ENCODE measurements around the gene AGRN. TPM values are rescaled to one million over a fixed set of nuclear protein-coding genes. Genes with fewer than 3 reads are reported as not detected.

The AGRN gene
- total RNA-seq, 1 donor from 2014 or later: 4.2 TPM

DNA sequence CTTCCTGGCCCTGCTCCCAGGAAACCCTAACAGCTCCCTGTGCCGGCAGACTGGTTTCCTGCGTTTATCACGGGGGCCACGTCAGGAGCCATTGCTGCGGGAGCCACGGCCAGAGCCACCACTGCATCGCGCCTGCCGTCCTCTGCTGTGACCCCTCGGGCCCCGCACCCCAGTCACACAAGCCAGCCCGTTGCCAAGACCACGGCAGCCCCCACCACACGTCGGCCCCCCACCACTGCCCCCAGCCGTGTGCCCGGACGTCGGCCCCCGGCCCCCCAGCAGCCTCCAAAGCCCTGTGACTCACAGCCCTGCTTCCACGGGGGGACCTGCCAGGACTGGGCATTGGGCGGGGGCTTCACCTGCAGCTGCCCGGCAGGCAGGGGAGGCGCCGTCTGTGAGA, 28.0 kb downstream of the AGRN start:
- intact Hi-C loops (cut with micrococcal nuclease): no loop called here

DNA sequence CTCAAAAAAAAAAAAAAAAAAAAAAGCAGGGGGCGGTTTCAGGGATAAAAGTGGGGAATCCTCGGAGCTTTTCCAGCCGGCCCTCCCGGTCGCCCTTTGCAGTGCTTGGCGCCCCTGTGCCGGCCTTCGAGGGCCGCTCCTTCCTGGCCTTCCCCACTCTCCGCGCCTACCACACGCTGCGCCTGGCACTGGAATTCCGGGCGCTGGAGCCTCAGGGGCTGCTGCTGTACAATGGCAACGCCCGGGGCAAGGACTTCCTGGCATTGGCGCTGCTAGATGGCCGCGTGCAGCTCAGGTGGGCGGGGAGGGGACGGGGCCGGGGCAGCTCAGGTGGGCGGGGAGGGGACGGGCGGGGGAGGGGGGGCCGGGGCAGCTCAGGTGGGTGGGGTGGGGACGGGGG, 28.8 kb downstream of the AGRN start:
- intact Hi-C loops (cut with micrococcal nuclease): no loop called here

DNA sequence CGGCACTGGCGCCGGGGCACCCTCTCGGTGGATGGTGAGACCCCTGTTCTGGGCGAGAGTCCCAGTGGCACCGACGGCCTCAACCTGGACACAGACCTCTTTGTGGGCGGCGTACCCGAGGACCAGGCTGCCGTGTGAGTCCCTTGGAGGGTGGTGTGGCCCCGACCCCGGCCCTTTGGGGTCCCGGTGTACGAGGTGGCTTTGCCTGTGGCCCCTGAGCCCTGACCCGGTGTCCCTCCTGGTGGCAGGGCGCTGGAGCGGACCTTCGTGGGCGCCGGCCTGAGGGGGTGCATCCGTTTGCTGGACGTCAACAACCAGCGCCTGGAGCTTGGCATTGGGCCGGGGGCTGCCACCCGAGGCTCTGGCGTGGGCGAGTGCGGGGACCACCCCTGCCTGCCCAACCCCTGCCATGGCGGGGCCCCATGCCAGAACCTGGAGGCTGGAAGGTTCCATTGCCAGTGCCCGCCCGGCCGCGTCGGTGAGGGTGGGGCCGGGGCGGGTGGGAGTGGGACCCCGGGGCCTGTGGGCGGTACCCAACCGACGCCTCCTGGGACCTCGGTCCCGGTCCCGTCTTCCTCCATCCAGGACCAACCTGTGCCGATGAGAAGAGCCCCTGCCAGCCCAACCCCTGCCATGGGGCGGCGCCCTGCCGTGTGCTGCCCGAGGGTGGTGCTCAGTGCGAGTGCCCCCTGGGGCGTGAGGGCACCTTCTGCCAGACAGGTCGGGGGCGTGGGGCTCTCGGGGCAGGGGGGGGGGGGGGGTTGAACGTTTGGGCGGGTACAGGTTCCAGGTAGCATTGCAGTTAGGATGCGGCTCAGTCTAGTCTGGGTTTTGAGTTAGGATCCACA, 29.6 kb downstream of the AGRN start:
- intact Hi-C loops (cut with micrococcal nuclease): no loop called here

DNA sequence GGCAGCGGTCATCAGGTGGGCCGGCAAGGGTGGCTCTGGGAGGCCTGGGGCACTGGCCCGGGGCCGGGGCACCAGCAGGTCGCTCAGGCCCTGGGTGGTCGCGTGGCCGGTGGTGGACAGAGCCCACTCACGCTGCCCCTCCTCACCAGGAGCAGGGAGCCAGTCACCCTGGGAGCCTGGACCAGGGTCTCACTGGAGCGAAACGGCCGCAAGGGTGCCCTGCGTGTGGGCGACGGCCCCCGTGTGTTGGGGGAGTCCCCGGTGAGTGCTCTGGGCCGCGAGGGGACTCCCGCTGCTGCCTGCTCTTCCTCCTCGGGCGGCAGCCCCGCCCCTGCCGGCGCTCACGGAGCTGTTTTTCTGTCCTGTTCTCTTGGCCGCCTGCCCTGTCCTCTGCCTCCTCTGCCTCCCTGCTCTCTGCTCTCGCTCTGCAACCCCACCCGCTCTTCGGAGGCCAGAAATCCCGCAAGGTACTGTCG, 30.7 kb downstream of the AGRN start:
- intact Hi-C loops (cut with micrococcal nuclease): no loop called here

DNA sequence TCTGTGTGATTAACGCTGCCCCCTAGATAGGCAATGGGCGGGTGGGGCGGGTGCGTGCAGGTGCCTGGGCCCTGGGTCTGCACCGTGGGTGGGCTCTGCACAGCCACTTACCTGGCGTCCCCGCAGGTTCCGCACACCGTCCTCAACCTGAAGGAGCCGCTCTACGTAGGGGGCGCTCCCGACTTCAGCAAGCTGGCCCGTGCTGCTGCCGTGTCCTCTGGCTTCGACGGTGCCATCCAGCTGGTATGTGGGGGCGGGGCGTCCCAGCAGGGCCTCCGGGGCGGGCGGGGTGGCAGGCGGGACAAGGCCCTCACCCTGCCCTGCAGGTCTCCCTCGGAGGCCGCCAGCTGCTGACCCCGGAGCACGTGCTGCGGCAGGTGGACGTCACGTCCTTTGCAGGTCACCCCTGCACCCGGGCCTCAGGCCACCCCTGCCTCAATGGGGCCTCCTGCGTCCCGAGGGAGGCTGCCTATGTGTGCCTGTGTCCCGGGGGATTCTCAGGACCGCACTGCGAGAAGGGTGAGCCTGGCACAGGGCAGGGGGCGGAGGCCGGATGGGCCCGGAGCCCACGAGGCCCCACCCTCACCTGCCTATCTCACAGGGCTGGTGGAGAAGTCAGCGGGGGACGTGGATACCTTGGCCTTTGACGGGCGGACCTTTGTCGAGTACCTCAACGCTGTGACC, 31.3 kb downstream of the AGRN start:
- intact Hi-C loops (cut with micrococcal nuclease): no loop called here

DNA sequence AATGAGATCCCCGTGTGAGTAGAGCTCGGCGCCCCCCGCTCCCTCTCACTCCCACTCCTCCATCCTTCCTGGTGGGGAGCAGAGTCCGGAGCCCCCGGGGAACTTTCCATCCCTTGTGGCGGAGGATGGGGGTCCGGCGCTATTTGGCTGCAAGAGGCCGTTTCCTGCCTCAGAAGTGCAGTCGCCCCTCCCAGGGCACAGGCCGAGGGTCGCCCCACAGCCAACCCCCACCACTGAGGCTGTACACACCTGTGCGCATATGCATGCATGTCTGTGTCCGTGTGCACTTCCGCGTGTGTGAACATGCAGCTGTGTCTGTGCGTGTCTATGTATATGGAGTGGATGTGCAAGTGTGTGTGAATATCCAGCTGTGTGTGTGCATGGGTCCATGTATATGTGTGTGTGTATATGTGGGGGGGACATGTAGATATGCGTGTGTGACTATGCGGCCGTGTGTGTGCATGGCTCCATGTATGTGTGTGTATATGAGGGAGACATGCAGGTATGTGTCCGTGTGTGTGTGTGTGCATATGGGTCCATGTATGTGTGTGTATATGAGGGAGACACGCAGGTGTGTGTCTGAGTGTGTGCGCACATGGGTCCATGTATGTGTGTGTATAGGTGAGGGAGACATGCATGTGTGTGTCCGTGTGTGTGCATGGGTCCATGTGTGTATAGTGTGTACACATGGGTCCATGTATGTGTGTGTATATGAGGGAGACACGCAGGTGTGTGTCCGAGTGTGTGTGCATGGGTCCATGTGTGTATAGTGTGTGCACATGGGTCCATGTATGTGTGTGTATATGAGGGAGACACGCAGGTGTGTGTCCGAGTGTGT, 32.3 kb downstream of the AGRN start:
- intact Hi-C loops (cut with micrococcal nuclease): no loop called here

DNA sequence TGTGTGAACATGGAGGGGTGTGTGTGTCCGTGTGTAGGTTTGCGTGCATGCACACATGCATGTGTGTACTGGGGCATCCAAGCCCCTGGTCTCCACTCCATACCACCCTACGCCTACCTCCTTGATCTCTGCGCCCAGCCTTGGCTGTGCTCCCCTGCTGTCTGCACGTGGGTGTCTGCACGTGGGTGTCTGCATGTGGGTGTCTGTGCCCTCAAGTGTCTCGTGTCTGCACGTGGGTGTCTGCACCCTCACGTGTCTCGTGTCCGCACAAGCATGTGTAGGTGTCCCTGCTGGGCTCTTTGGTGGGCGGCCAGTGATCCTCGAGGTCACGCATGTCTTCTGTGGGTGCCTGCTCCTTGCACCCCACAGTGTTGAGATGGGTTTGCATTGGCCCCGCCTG, 33.1 kb downstream of the AGRN start:
- intact Hi-C loops (cut with micrococcal nuclease): no loop called here

DNA sequence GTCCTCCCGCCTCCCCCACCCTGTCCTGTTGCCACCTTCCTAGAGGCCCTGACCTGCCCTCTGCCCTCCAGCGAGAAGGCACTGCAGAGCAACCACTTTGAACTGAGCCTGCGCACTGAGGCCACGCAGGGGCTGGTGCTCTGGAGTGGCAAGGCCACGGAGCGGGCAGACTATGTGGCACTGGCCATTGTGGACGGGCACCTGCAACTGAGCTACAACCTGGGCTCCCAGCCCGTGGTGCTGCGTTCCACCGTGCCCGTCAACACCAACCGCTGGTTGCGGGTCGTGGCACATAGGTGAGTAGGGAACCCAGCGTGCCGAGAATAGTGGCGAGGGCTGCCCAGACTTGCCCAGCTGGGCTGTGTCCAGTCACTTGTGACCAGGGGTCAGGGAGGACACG, 33.8 kb downstream of the AGRN start:
- intact Hi-C loops (cut with micrococcal nuclease): no loop called here

DNA sequence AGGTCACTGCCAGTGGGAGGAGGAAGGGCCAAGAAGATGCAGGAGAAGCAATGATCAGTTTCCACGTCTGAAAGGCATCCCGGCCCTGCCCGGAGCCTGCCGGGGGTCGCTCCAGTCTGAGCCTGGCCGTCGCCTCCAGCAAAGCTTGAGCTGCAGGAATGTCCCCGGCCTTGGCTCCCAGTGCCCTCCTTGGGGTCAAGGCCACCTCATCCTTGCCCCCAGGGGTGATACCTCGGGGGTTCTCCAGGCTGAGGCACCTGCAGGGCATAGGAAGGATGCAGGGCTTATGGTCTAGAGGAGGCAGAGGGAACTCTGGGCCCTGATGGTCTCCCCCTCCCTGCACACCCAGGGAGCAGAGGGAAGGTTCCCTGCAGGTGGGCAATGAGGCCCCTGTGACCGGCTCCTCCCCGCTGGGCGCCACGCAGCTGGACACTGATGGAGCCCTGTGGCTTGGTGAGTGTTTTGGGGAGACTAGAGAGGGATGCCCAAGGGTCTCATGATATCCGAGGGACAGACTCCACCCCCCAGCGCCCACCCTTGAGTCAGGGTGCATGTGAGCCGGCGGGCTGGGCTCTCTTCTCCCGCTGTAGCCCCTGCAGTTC, 34.3 kb downstream of the AGRN start:
- intact Hi-C loops (cut with micrococcal nuclease): no loop called here

DNA sequence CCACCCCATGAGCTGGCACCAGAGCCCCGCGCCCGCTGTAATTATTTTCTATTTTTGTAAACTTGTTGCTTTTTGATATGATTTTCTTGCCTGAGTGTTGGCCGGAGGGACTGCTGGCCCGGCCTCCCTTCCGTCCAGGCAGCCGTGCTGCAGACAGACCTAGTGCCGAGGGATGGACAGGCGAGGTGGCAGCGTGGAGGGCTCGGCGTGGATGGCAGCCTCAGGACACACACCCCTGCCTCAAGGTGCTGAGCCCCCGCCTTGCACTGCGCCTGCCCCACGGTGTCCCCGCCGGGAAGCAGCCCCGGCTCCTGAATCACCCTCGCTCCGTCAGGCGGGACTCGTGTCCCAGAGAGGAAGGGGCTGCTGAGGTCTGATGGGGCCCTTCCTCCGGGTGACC, 35.1 kb downstream of the AGRN start:
- intact Hi-C loops (cut with micrococcal nuclease): loop anchor here (5.0 kb wide), 1 partner anchor 33 kb away; the partner anchor contains the start of gene AGRN

DNA sequence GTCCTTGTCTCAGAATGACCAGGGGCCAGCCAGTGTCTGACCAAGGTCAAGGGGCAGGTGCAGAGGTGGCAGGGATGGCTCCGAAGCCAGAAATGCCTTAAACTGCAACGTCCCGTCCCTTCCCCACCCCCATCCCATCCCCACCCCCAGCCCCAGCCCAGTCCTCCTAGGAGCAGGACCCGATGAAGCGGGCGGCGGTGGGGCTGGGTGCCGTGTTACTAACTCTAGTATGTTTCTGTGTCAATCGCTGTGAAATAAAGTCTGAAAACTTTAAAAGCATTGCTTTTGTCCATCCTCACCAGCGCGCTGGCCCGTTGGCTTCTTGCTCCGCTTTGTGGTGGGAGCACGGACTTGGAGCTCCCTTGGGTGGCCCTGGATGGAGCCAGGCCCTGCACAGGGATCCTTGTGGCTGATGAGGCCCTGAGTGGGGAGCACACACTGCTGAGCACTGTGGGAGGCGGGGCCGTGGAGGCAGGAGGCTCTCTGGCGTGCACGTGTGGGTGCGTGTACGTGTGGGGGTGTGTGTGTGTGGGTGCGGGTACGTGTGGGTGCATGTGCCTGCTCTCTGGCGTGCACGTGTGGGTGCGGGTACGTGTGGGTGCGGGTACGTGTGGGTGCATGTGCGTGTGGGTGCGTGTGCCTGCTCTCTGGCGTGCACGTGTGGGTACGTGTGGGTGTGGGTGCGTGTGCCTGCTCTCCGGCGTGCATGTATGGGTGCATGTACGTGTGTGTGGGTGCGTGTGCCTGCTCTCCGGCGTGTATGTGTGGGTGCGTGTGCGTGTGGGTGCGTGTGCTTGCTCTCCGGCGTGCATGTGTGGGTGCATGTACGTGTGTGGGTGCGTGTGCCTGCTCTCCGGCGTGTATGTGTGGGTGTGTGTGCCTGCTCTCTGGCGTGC, 36.2 kb downstream of the AGRN start:
- intact Hi-C loops (cut with micrococcal nuclease): loop anchor here (5.0 kb wide), 1 partner anchor 34 kb away; the partner anchor contains the start of gene AGRN

DNA sequence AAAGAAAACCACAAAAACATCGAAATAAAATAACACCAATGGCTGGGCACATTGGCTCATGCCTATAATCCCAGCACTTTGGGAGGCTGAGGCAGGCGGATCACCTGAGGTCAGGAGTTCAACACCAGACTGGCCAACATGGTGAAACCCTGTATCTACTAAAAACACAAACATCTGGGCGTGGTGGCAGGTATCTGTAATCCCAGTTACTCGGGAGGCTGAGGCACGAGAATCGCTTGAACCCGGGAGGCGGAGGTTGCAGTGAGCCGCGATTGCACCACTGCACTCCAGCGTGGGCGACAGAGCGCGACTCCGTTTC, 37.8 kb downstream of the AGRN start:
- intact Hi-C loops (cut with micrococcal nuclease): loop anchor here (5.0 kb wide), 1 partner anchor 35 kb away; the partner anchor contains the start of gene AGRN

DNA sequence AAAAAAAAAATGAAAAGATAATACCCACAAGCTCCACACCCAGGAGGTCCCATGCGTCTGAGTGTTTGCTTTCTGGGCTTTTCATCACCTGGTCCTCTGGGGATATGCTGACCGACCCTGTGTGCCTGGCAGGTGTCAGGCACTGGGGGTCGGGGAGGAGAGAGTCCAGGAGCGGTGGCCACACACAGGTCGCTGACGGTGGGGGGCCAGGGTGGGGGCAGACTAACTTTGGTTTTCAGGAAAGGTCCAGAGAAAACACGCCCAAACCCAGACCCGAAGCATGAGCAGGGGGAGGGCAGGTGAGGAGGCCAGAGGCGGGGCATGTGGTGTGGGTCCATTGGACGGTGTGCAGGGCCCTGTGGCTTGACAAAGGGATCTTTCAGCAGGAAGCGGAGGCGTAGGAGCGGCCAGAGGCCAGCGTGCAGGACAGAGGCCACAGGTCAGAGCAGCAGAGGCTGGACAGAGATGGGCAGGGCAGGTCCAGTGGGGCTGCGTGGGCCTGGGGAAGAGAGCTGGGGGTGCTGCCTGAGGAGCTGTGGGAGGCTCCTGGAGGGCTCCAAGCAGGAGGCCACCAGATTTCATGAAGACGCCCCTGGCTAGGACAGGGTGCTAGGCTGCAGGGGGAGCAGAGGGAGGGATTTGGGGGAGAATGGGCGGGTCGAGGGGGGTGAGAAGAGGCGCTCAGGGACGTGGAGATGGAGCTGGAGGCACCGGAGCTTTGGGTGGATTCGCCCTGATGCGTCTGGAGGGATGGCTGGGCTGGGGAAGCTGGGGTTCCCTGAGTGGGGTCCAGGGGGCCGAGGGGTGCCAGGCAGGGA, 38.4 kb downstream of the AGRN start:
- intact Hi-C loops (cut with micrococcal nuclease): loop anchor here (5.0 kb wide), 1 partner anchor 36 kb away; the partner anchor contains the start of gene AGRN

DNA sequence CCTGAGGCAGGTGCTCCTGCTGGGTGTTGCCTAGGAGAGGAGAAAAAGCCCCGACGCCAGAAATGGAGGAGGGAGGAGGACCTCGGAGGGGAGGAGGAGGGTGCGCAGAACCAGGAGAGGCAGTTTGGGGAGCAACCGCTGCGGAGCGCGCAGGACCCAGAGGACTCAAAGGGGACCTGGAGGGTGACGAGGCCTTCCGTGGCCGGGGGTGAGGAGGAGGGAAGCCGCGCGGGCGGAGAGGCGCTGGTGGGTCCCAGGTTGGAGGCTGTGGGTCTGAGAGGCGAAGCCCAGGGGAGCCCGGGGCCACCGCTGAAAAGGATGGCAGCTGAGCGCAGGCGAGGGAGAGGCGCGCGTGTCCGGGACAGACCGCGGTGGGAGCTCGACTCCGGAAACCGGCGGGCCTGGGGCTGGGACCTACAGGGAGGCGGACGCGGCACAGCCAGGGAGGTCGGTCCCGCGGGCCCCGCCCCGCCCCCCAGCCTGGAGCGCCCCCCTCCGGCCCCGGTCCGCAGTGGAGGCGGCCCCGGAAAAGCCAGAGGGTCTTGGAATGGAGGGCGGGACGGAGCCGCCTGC, 39.1 kb downstream of the AGRN start:
- intact Hi-C loops (cut with micrococcal nuclease): loop anchor here (1.0 to 5.0 kb wide), 2 partner anchors 19 to 37 kb away; partner anchors contain the start of gene AGRN

DNA sequence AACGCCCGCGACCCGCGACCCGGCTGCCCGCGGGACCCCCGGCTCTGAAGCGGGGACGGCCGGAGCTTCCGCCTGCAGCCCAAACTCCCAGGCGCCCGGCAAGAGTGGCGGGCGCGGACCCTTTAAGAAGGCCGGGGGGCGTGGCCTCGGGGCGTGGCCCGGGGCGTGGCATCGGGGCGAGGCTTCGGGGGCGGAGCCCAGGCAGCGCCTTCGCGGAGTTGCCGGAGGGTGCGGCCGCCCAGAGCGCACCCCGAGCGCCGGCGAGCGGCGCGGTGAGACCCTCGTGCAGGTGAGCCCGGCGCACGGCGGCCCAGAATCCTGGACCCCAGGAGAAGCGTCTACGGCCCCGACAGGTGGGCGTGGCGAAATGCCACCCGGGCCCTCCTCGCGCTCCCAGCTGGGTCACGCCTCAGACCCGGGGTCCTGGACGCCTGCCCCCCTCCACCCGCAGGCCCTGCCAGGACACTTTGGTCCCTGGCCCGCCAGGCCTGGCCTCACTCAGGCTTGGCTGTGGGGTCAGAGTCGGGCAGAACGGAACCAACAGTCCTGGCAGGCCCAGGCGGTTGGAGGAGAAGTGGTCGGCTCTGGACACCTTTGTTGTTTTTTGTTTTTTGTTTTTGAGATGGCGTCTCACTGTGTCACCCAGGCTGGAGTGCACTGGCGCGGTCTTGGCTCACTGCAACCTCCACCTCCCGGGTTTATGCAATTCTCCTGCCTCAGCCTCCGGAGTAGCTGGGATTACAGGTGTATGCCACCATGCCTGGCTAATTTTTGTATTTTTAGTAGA, 39.8 kb downstream of the AGRN start:
- intact Hi-C loops (cut with micrococcal nuclease): loop anchor here (1.0 to 5.0 kb wide), 3 partner anchors 19 to 57 kb away; partner anchors contain the start of genes AGRN and HES4

DNA sequence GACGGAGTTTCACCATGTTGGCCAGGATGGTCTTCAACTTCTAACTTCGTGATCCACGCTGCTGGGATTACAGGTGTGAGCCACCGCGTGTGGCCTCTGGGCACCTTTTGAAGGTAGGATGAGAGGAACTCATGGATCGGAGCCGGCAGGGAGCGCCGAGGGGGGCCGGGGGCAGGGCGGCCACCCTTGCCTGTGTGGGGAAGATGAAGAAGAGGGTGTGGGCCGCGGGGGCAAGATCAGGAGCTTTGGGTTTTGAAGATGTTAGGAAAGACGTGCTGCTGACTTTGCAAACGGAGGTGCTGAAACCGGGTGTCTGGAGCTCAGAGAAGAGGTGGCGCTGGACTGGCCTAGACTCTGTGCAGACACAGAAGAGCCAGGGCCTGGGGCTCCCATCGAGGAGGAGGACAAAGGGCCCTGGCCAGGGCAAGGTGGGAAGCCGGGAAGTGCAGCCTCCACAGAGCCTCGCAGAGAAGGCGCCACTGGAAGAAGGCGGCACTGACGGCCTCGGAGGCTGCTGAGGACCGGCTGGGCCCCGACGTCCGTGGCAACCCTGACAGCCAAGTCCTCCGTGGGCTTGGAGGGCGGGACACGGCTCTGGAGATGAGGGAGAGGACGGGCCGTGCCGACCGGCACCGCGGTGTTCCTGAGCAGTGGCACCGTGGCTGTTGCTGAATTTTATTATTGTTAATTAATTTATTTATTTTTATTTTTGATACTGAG, 40.5 kb downstream of the AGRN start:
- intact Hi-C loops (cut with micrococcal nuclease): loop anchor here (5.0 kb wide), 1 partner anchor 58 kb away; the partner anchor contains the start of gene HES4

DNA sequence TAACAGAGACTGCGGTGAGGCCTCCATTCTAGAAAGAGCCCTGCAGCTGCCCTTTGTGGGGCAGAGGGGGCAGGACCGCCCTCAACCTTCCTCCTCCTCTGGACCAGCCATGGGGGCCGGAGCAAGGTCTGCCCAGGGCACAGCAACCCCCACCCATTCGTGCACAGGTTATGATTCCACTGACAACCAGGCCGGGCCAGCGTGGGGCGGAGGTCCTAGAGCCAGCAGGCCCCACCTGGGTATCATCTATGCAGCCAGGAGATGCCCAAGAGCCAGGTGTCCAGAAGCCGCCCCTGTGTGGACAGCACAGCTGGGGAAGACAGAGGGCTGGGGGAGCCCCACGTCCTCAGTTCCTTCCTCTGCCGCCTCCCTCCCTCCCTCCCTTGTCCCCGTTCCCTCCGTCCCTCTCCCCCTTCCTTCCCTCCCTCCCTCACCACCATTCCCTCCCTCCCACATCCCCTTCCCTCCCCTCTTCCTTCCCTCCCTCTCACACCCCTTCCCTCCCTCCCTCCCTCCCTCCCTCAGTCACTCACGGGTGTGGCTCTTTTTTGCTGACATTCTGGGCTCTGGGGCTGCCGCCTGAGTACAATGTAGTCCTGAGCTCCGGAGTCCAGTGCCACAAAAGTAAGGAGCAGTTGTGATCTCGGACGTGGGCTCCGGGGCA, 41.9 kb downstream of the AGRN start:
- intact Hi-C loops (cut with micrococcal nuclease): loop anchor here (2.0 to 5.0 kb wide), 2 partner anchors 29 to 60 kb away; partner anchors contain the start of gene HES4
